ENCODE data around the gene SPATA6.
"Not testable (repeated sequence)": the region's sequence is repeated elsewhere in the genome, so short reads cannot be mapped to it uniquely, and the experiment has no call there.

Gene SPATA6

GRCh38 chr1:48344373-48344772 is 127.6 kb downstream of the SPATA6 start:
- ATAC-seq = no peak
- no peak for DNase-seq

DNA sequence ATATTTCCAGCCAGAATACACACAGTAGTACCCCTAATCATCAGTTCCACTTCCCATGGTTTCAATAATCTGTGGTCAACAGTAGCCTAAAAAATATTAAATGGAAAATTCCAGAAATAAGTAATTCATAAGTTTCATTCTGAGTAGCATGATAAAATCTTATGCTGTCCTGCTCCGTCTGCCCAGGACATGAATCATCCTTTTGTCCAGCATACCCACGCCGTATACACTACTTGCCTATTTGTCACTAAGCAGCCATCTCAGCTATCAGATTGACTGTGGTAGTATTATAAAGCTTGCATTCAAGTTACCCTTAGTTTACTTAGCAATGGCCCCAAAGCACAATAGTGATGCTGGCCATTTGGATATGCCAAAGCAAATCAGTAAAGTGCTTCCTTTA is 130.8 kb downstream of the SPATA6 start:
- ATAC-seq (no peak), DNase-seq (no peak)

DNA sequence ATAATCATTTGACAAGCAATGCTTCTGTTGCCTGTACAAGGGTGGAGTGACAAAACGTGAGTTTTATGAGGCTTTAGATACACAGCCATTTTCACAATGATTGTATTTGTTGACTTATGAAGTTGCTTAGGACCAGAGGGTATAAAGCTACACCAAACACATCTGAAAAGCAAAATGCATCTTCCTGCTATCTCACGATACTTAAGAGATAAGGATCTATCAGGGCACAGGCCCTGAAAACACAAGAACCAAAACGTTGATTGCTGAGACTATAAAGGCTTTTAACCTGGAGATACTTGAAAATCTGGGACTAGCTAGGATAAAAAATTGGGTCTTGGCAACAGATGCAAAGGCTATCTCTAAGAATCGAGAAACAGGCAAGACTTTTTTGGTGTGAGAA is 133.7 kb downstream of the SPATA6 start:
- no peak for ATAC-seq
- no peak for DNase-seq

- DNase-seq = no peak
- no peak for ATAC-seq
Measured at GRCh38 chr1:48333316-48333715, 138.7 kb downstream of the SPATA6 start.

DNA sequence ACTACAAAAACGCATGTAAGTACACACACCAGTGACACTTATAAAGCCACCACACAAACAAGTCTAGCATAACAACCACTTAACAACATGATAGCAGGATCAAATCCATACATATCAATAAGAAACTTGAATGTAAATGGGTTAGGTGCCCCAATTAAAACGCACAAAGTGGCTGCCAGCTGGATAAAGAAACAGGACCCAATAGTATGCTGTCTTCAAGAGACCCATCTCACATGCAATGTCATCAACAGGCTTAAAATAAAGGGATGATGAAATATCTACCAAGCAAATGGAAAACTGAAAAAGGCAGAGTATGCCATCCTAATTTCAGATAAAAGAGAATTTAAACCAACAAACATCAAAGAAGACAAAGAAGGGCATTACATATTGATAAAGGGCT is 139.9 kb downstream of the SPATA6 start:
- DNase-seq (no peak), ATAC-seq (no peak)

GRCh38 chr1:48329905-48330304 is 142.1 kb downstream of the SPATA6 start:
- DNase-seq (no peak), ATAC-seq (no peak)

DNA sequence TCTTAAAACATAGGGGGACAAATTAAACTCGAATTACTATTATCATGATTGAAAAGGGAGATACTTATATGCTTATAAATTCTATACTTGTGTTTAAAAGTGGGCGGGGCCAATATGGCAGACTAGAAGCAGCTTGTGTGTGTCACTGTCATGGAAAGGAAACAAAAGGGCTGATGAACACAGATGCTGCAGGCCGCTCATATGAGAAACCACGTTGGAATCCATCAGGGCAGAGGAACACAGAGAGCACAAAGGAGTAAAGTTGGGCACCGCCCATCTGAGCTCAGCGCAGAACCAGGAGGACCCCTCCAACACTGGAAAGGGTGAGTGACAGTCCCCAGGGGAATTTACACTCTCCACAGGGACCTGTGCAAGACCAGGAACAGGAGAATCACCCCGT is 142.5 kb downstream of the SPATA6 start:
- no peak for DNase-seq
- ATAC-seq = no peak

DNA sequence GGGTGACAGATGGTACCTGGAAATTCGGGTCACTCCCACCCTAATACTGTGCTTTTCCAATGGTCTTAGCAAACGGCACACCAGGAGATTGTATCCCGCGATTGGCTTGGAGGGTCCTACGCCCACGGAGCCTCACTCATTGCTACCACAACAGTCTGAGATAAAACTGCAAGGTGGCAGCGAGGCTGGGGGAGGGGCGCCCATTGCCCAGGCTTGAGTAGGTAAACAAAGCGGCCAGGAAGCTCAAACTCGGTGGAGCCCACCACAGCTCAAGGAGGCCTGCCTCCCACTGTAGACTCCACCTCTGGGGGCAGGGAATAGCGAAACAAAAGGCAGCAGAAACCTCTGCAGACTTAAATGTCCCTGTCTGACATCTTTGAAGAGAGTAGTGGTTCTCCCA is 160.2 kb downstream of the SPATA6 start:
- DNase-seq = not testable (repeated sequence)

GRCh38 chr1:48309564-48310082 is 162.4 kb downstream of the SPATA6 start:
- DNase-seq = no peak
- no peak for ATAC-seq

More for the DNA sequence above, 160.2 kb downstream of the SPATA6 start:
- not testable (repeated sequence) for ATAC-seq

DNA sequence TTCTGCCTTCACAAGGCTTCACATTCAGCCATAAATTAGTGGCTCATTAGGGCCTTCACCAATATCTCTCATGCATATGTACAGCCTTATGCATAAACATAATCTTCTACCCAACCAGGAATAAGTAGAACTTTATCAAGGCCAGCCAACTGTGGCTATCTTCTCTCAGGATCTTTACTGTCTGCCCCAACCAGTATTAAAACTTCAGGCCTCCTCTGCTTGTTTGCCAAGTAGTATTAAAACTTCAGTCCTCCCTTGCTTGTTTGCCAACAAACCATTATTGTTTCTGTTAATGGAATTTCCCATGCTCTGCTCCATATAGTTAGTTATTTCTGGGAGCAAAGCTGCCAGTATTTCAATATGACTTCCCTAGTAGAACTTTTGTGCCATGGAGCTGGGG is 169.4 kb downstream of the SPATA6 start:
- ATAC-seq (no peak), DNase-seq (no peak)

DNA sequence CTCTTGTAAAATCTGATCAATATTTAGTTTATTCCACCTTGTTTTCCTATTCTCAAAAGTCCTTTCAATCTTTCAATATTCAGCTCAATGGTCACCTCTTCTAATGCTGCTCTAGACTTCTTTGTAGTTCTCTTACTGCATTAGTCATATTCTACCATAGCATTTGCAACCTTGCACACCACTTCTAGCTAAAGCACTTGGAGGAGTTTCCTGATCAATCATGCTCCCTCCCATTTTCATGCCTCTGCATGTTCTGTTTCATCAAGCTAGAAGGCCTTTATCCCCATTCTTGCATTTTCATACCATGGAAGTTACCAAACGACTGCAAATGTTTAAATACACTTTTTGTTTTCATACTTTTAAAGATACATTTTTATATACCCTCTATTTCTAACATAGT is 177.3 kb downstream of the SPATA6 start:
- DNase-seq (no peak), ATAC-seq (no peak)

GRCh38 chr1:48294094-48294493 is 177.9 kb downstream of the SPATA6 start:
- not testable (repeated sequence) for ATAC-seq, DNase-seq

GRCh38 chr1:48292706-48293105 is 179.3 kb downstream of the SPATA6 start:
- DNase-seq = no peak
- no peak for ATAC-seq

DNA sequence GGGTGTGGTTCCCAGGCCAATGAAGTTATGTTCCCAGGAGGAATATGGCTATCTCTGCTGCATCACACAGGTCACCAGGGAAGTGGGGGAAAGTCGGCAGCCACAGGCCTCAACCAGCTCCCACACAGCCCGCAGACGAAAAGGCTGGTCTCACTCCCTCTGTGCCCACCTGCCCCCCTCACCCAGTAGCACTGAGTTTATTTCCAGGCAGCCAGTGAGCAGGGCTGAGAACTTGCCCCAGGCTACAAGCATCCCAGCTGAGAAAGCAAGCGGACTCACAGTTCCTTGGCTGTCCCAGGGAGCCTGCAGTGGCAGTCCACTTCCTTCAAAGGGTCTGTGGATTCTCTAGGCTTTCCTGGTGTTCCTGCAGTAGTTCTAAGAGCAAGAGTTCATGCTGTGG is 180.6 kb downstream of the SPATA6 start:
- DNase-seq (no peak), ATAC-seq (no peak)

- ATAC-seq (no peak), DNase-seq (no peak)
Measured at GRCh38 chr1:48285525-48285924, 186.5 kb downstream of the SPATA6 start.

GRCh38 chr1:48284696-48285420 is 187.1 kb downstream of the SPATA6 start:
- DNase-seq, ATAC-seq: not testable (repeated sequence)

DNA sequence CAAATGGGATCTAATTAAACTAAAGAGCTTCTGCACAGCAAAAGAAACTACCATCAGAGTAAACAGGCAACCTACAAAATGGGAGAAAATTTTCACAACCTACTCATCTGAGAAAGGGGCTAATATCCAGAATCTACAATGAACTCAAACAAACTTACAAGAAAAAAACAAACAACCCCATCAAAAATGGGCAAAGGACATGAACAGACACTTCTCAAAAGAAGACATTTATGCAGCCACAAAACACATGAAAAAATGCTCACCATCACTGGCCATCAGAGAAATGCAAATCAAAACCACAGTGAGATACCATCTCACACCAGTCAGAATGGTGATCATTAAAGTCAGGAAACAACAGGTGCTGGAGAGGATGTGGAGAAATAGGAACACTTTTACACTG is 189.7 kb downstream of the SPATA6 start:
- not testable (repeated sequence) for DNase-seq, ATAC-seq

DNA sequence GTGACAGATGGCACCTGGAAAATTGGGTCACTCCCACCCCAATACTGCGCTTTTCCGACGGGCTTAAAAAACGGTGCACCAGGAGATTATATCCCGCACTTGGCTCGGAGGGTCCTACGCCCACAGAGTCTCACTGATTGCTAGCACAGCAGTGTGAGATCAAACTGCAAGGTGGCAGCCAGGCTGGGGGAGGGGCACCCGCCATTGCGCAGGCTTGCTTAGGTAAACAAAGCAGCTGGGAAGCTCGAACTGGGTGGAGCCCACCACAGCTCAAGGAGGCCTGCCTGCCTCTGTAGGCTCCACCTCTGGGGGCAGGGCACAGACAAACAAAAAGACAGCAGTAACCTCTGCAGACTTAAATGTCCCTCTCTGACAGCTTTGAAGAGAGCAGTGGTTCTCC is 194.6 kb downstream of the SPATA6 start:
- ATAC-seq, DNase-seq: not testable (repeated sequence)

DNA sequence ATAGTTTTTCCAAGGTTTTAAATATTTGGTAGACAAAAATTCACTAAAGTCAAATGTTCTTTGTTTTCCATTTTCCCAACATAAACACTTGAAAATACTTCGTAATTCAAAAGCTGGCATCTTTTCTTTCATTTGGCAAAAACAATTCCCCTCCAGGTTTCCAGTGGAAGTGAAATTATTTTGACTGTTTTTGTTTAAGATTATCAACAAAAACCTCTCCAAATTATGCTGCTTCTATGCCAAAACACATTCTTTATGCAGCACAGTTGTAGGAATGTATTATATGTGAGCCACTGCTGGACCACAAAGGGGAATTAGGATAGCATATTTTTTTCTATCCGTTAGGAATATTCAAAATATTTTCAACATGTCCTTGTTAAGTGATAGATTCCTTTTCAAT is 205.4 kb downstream of the SPATA6 start:
- DNase-seq (no peak), ATAC-seq (no peak)

DNA sequence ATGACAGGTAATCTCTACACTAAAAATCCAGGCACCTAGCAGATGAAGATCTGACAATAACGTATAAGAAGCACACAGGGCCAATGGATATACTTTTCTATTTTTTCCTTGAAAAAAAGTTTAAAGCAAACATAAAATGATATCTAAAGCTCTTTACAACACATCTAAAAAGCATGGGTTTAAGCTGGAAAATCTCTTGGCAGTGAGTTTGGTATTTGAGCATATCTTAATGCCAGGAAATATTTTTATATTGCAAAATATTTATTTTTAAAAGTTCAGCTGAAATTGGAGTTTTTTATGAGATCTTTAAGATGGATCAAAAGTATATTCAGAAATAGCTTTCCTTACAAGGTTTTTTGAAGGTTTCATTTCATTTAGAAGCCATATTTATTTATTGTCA is 209.0 kb downstream of the SPATA6 start:
- DNase-seq (no peak), ATAC-seq (no peak)

- DNase-seq (no peak), ATAC-seq (no peak)
Measured at GRCh38 chr1:48261881-48262400, 210.1 kb downstream of the SPATA6 start.

DNA sequence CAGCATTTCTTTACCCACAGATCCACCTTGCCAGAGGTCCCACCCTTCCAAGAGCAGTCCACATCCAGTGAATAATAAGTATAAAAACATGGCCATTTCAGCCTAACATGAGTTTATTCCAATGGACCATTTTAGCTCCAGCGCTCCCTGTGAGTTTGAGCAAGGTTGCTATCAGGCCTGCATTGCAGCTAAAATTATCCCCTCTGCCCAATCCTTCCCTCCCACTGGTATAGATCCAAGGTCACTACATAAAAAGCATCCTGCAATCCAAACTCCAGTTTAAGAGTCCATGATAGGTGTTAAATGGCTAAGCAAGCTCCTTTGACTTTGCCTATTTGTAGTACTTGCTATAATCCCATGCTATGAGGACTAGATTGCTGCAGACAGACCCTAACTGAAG is 213.9 kb downstream of the SPATA6 start:
- DNase-seq (no peak), ATAC-seq (no peak)

GRCh38 chr1:48254254-48254653 is 217.8 kb downstream of the SPATA6 start:
- no peak for ATAC-seq
- no peak for DNase-seq

DNA sequence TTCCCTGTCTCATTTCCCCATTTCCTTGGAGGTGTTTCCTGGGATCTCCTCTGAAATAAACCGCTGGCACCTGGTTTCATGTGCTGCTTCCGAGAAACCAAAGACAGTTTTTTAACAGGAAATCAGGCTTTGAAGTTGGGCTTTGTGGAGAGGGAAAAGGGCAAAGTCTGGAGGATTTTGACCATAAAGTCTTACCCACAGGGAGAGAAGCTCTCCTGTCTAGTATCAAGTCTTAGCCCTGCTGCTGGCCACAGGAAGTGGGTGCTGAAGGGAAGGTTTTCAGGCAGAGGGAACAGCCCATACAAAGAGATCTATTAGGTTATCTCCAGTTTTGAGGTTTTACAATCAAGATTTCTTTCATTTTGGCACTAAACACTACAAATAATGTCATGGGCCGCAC is 220.2 kb downstream of the SPATA6 start:
- no peak for ATAC-seq
- no peak for DNase-seq
